Left ventricle myocardium inferior (tissue), 1 donor: ENCODE measurements around the gene CFAP107. TPM values are rescaled to one million over a fixed set of nuclear protein-coding genes. Genes with fewer than 3 reads are reported as not detected.

Source experiments
- DNase-seq: peaks from one replicate; pipeline ENCODE4 v3.0.0-alpha.2; 2020
- H3K27ac ChIP-seq: fragments of 200-600 bp; replicated peaks from 2 replicates; pipeline ENCODE4 v1.8.0; 2021
- H3K27me3 ChIP-seq: fragments of 200-600 bp; 2 replicates; pipeline ENCODE4 v1.8.0; 2021; ENCODE audit warnings: low read depth
- H3K36me3 ChIP-seq: fragments of 200-600 bp; 2 replicates; pipeline ENCODE4 v1.8.0; 2021
- H3K4me1 ChIP-seq: fragments of 200-600 bp; 2 replicates; pipeline ENCODE4 v1.8.0; 2021
- H3K4me3 ChIP-seq: fragments of 200-600 bp; 2 replicates; pipeline ENCODE4 v1.8.0; 2021; ENCODE audit warnings: mild to moderate bottlenecking, moderate library complexity
- H3K9me3 ChIP-seq: fragments of 200-600 bp; replicated peaks from 2 replicates; pipeline ENCODE4 v1.8.0; 2021
- CTCF ChIP-seq: fragments of 200-600 bp; IDR thresholded peaks from 2 replicates; pipeline ENCODE4 v1.8.0; 2021; ENCODE audit warnings: antibody characterized with exemption, mild to moderate bottlenecking, borderline replicate concordance
- intact Hi-C: fragments of 100-400 bp; cut with micrococcal nuclease; formaldehyde crosslinking; loops from one replicate; pipeline ENCODE4 v1.11.0; 2022
- total RNA-seq: library from RNA; stranded (reverse); fragmentation: NEBNext Ultra II Directional; extraction: Animal tissue kit (Norgen Biotek cat#: 25700); gene quantifications from one replicate; pipeline ENCODE4 v1.2.1, GENCODE V29; 2021
- donor health status: DM: no; HTN: yes; CAD: no; lungs with severe emphysema.

CFAP107 gene
- total RNA-seq, 1 donor from 2014 or later = not detected

- Histone ChIP-seq H3K4me1 (no peaks in the 10 kb centered on the region), H3K36me3 (no peaks in the 10 kb centered on the region), H3K27me3 (peaks cover 63% of the 10 kb centered on the region), H3K27ac (no peak overlapping the region), H3K9me3 (peaks cover 9% of the 10 kb centered on the region), H3K4me3 (no peak overlapping the region)
- intact Hi-C loops = no loop called here
- no peak for DNase-seq
- no peak for TF ChIP-seq CTCF
Measured at GRCh38 chr1:12741946-12742345, 4.1 kb upstream of the CFAP107 start.

- Histone ChIP-seq H3K4me3 (no peak overlapping the region), H3K9me3 (peaks cover 31% of the 10 kb centered on the region), H3K4me1 (no peaks in the 10 kb centered on the region), H3K36me3 (no peaks in the 10 kb centered on the region), H3K27ac (no peak overlapping the region), H3K27me3 (peaks cover 53% of the 10 kb centered on the region)
- no peak for TF ChIP-seq CTCF
- no peak for DNase-seq
- intact Hi-C loops = no loop called here
Measured at GRCh38 chr1:12745126-12745991, 641 bp upstream of the CFAP107 start.

- no peak for DNase-seq
- intact Hi-C loops = no loop called here
- Histone ChIP-seq H3K9me3 (peaks cover 33% of the 10 kb centered on the region), H3K27ac (no peak overlapping the region), H3K36me3 (no peaks in the 10 kb centered on the region), H3K4me3 (no peak overlapping the region), H3K4me1 (no peaks in the 10 kb centered on the region), H3K27me3 (peaks cover 39% of the 10 kb centered on the region)
- TF ChIP-seq CTCF = no peak
Measured at GRCh38 chr1:12748778-12749355, 2.9 kb downstream of the CFAP107 start.

GRCh38 chr1:12754738-12755137, 8.7 kb downstream of the CFAP107 start:
- TF ChIP-seq CTCF = no peak
- H3K4me3 ChIP-seq = no peak overlapping the region
- peaks cover 8% of the 10 kb centered on the region for H3K9me3 ChIP-seq
- DNase-seq = no peak
- no peaks in the 10 kb centered on the region for H3K4me1 ChIP-seq
- H3K27me3 ChIP-seq = peaks cover 59% of the 10 kb centered on the region
- intact Hi-C loops = no loop called here
- H3K36me3 ChIP-seq = no peaks in the 10 kb centered on the region
- no peak overlapping the region for H3K27ac ChIP-seq

GRCh38 chr1:12756273-12756672, 10.3 kb downstream of the CFAP107 start:
- H3K36me3 ChIP-seq = no peaks in the 10 kb centered on the region
- no peak overlapping the region for H3K27ac ChIP-seq
- H3K9me3 ChIP-seq = no peaks in the 10 kb centered on the region
- H3K27me3 ChIP-seq = peaks cover 71% of the 10 kb centered on the region
- TF ChIP-seq CTCF = no peak
- no peaks in the 10 kb centered on the region for H3K4me1 ChIP-seq
- H3K4me3 ChIP-seq = no peak overlapping the region
- intact Hi-C loops = no loop called here
- DNase-seq = no peak
